PFSK-1 (cell line): ENCODE data around the gene WTAP.

Experiments used
- FOXP2 ChIP-seq: optimal IDR thresholded peaks from 2 replicates; pipeline ENCODE3; 2011; ENCODE audit warnings: borderline replicate concordance, control low read depth, inconsistent platforms; ENCODE audit not compliant: insufficient read depth; ENCODE audit errors: extremely low read length, extremely low read depth
- POLR2AphosphoS5 ChIP-seq: IDR thresholded peaks from 2 replicates; pipeline ENCODE4 v1.6.1; 2012; ENCODE audit warnings: low read depth, mild to moderate bottlenecking, control low read depth, low read length, moderate library complexity
- SIN3A ChIP-seq: IDR thresholded peaks from 2 replicates; pipeline ENCODE4 v1.6.1; 2012; ENCODE audit warnings: mild to moderate bottlenecking, low read length, moderate library complexity, borderline replicate concordance; ENCODE audit not compliant: insufficient read depth
- TAF1 ChIP-seq: IDR thresholded peaks from 2 replicates; pipeline ENCODE4 v1.6.1; 2012; ENCODE audit warnings: low read length, control low read depth, borderline replicate concordance; ENCODE audit not compliant: insufficient read depth
- TF ChIP-seq, protein P1 (sequence below), 2 experiments: IDR thresholded peaks; 2 replicates each; pipeline versions ENCODE4 v1.6.1 to v1.8.0; 2011 to 2012; ENCODE audit warnings: low read depth in 2 of 2, low read length in 2 of 2, control low read depth in 1 of 2, inconsistent platforms in 1 of 2, mild to moderate bottlenecking in 1 of 2, moderate library complexity in 1 of 2; ENCODE audit not compliant: insufficient read depth in 1 of 2

The WTAP gene

DNA sequence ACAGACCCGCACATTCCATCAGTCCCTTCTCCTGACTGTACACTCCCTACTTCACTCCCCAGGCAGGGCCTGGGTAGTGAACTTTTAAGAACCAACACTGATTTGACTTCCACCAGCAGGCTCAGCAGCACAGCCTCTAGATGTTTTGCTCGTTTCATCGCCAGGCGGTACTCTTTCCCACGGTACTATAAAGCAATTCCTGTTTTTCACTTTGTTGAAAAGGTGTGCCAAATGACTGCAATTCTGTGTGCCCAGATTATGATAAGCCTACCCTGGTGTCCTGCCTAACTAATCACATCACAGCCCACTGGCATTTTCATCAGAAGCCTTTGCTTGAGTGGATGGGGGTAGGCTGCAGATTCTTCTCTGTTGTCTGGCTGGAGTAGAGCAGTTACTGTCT, 12.9 kb upstream of the WTAP start:
- TF ChIP-seq TAF1 (no peak), SIN3A (no peak), FOXP2 (no peak), POLR2AphosphoS5 (no peak)
- TF ChIP-seq, protein P1, sequence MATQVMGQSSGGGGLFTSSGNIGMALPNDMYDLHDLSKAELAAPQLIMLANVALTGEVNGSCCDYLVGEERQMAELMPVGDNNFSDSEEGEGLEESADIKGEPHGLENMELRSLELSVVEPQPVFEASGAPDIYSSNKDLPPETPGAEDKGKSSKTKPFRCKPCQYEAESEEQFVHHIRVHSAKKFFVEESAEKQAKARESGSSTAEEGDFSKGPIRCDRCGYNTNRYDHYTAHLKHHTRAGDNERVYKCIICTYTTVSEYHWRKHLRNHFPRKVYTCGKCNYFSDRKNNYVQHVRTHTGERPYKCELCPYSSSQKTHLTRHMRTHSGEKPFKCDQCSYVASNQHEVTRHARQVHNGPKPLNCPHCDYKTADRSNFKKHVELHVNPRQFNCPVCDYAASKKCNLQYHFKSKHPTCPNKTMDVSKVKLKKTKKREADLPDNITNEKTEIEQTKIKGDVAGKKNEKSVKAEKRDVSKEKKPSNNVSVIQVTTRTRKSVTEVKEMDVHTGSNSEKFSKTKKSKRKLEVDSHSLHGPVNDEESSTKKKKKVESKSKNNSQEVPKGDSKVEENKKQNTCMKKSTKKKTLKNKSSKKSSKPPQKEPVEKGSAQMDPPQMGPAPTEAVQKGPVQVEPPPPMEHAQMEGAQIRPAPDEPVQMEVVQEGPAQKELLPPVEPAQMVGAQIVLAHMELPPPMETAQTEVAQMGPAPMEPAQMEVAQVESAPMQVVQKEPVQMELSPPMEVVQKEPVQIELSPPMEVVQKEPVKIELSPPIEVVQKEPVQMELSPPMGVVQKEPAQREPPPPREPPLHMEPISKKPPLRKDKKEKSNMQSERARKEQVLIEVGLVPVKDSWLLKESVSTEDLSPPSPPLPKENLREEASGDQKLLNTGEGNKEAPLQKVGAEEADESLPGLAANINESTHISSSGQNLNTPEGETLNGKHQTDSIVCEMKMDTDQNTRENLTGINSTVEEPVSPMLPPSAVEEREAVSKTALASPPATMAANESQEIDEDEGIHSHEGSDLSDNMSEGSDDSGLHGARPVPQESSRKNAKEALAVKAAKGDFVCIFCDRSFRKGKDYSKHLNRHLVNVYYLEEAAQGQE (IDR thresholded peaks at IDR 0.05; ENCODE audit: insufficient read depth in 1 of 2, low read depth in 2 of 2, low read length in 2 of 2) = no peak

DNA sequence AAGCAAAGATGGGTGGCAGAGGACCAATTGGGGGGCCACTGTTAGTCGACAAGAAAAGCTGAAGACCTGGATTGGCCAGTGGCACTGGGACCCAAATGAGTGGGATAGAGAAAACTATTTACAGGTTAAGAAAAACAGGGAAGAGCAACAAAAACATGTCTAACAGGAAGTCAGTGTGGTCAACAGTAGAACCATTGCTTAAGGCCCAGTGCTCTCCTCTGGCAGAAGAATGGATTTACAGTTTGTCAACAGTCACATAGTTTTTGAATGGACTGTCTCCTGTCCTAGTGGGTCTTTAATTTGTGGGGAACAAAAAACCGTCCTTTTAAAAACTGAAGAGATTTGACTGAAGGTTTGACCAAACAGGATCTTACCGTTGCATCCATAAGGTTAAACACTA, 12.1 kb upstream of the WTAP start:
- TF ChIP-seq TAF1 = no peak
- TF ChIP-seq SIN3A = no peak
- TF ChIP-seq, protein P1 (IDR thresholded peaks at IDR 0.05; ENCODE audit: insufficient read depth in 1 of 2, low read depth in 2 of 2, low read length in 2 of 2) = no peak
- TF ChIP-seq POLR2AphosphoS5 = no peak
- TF ChIP-seq FOXP2 = no peak

DNA sequence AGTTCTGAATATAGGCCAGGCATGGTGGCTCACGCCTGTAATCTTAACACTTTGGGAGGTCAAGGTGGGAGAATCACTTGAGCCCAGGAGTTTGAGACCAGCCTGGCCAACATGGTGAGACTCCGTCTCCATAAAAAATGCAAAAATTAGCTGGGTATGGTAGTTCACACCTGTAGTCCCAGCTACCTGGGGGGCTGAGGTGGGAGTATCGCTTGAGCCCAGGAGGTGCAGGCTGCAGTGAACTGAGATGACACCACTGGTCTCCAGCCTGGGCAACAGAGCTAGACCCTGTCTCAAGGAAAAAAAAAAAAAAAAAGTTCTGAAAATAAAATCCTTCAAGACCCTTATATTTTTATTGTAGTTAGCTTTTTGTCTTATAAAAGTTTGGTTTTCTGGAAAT, 11.7 kb upstream of the WTAP start:
- TF ChIP-seq TAF1 (no peak), POLR2AphosphoS5 (no peak), SIN3A (no peak), FOXP2 (no peak)
- TF ChIP-seq, protein P1 (IDR thresholded peaks at IDR 0.05; ENCODE audit: insufficient read depth in 1 of 2, low read depth in 2 of 2, low read length in 2 of 2) = no peak

DNA sequence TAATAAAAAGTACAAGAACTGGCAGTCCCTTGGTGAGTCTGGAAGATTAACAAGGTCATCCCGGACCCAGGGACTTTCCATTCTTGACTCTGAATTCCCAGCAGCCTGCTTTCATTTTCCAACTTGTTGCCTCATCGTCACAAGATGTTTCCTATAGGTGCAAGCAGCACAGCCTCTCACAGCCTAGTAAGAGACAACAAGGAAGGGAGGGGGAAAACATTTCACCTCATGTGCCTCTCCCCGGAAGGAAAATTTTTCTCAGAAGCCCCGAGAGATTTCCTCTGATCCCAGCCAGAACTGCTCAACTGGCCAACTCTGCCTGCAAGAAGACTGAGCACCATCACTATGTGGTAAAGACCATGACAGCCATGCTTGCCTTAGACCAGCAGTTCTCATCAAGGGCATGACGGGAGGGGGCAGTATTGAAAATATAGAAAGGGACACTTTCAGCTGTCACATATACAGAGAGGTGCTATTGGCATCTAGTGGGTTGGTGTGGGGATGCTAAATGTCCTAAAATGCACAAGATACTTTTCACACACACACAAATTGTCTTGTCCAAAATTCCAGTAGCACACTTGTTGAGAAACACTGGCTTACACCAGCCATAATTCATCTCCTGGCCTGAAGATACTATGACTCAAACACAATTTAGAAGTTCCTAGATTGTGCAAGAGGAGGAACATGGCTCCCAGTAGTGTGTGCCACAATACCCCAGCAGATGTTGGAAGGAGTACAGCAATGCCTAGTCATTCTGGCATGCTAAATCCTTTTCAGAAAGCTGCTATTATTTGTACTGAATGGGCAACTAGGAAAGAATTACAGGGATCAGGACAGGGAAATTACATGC, 10.8 kb upstream of the WTAP start:
- TF ChIP-seq, protein P1 (IDR thresholded peaks at IDR 0.05; ENCODE audit: insufficient read depth in 1 of 2, low read depth in 2 of 2, low read length in 2 of 2) = no peak
- no peak for TF ChIP-seq FOXP2
- no peak for TF ChIP-seq TAF1
- TF ChIP-seq SIN3A = no peak
- TF ChIP-seq POLR2AphosphoS5 = no peak

DNA sequence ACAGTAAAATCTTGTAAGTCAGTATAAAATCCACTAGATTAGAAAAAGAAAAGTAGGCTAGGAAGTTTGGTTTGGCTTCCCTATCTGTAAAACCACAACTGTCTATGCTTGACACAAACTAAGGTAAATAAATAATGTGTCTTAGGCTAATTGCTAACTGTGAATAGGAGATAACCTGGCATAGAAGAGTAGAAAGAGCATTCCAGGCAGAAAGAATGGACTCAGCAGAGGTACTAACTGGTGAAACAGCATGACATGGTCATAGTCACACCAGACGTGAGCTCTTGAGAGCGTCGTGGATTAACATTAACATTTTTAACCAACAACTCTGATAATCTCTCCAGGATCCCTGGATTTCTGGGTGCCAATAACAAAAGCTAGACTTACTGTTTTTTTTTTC, 8.7 kb upstream of the WTAP start:
- TF ChIP-seq SIN3A (no peak), POLR2AphosphoS5 (no peak), FOXP2 (no peak), TAF1 (no peak)
- TF ChIP-seq, protein P1 (IDR thresholded peaks at IDR 0.05; ENCODE audit: insufficient read depth in 1 of 2, low read depth in 2 of 2, low read length in 2 of 2) = no peak
